NCI-H2227 (cell line): ENCODE data around the gene RAB11FIP4.

Experiments used
- DNase-seq: peaks from one replicate; lab custom pipeline; 2025; ENCODE audit not compliant: unreplicated experiment; lab: John Stamatoyannopoulos, UW

The RAB11FIP4 gene

GRCh38 chr17:31585280-31585630 is 193.8 kb downstream of the RAB11FIP4 start:
- no peak for DNase-seq

- DNase-seq, result no peak
Measured at GRCh38 chr17:31586946-31587345, 195.5 kb downstream of the RAB11FIP4 start.

- DNase-seq, result no peak
Measured at GRCh38 chr17:31587462-31587861, 196.0 kb downstream of the RAB11FIP4 start.
